GM12878 (cell line): ENCODE data around the gene HSFX4. TPM values are rescaled to one million over a fixed set of nuclear protein-coding genes. Genes with fewer than 3 reads are reported as not detected.

Experiments
- BCL11A ChIP-seq: IDR thresholded peaks from 2 replicates; pipeline ENCODE4 v1.6.1; 2011; ENCODE audit warnings: low read depth, low read length
- CBX3 ChIP-seq: fragments of 200-600 bp; sonication (generic); IDR thresholded peaks from 2 replicates; pipeline ENCODE4 v1.6.1; 2016; ENCODE audit warnings: low read depth, borderline replicate concordance
- CREB1 ChIP-seq: IDR thresholded peaks from 2 replicates; pipeline ENCODE4 v1.6.1; 2012; ENCODE audit warnings: low read depth, mild to moderate bottlenecking, inconsistent platforms
- GABPA ChIP-seq: IDR thresholded peaks from 2 replicates; pipeline ENCODE4 v1.6.1; 2014; ENCODE audit warnings: antibody characterized with exemption, low read depth, mild to moderate bottlenecking, inconsistent platforms
- GATAD2B ChIP-seq: fragments of 450-650 bp; conservative IDR thresholded peaks from 2 replicates; pipeline ENCODE4 v1.6.1; 2017; ENCODE audit warnings: low read depth, mild to moderate bottlenecking, moderate library complexity
- KAT2A ChIP-seq: conservative IDR thresholded peaks from 2 replicates; pipeline ENCODE4 v1.6.1; 2011; ENCODE audit warnings: low read depth, low read length; ENCODE audit not compliant: control insufficient read depth
- MTA2 ChIP-seq: fragments of 450-650 bp; IDR thresholded peaks from 2 replicates; pipeline ENCODE4 v1.6.1; 2016; ENCODE audit warnings: low read depth, mild to moderate bottlenecking, moderate library complexity
- NFIC ChIP-seq: IDR thresholded peaks from 2 replicates; pipeline ENCODE4 v1.6.1; 2012; ENCODE audit warnings: low read depth, mild to moderate bottlenecking, inconsistent platforms, low read length, moderate library complexity
- RFX5 ChIP-seq: IDR thresholded peaks from 2 replicates; pipeline ENCODE4 v1.6.1; 2011; ENCODE audit warnings: low read depth, low read length, improper control_type of control experiment
- SIX5 ChIP-seq: IDR thresholded peaks from 2 replicates; pipeline ENCODE4 v1.6.1; 2011; ENCODE audit warnings: mild to moderate bottlenecking, low read depth, low read length, moderate library complexity; ENCODE audit not compliant: severe bottlenecking
- ZSCAN29 ChIP-seq: fragments of 450-650 bp; IDR thresholded peaks from 2 replicates; pipeline ENCODE4 v1.6.1; 2017; ENCODE audit warnings: mild to moderate bottlenecking, moderate library complexity
- polyA plus RNA-seq, 11 experiments: library from polyadenylated mRNA; depleted of rRNA in 4 of 11; unstranded in 6 of 11; stranded (reverse) in 5 of 11; fragments of >200 nt; fragmentation: Nextera tagmentation in 4 of 11; fragmentation: Illumina TruSeq in 1 of 11; extraction: Ambion mirVana in 4 of 11; extraction: Trizol in 1 of 11; gene quantifications; 1 replicate in 1 of 11; 2 replicates in 10 of 11; pipeline versions ENCODE4 v1.2.1 to v1.2.3, GENCODE V29; 2011 to 2016; ENCODE audit warnings: inconsistent platforms in 2 of 11, missing spikeins in 2 of 11, low read depth in 1 of 11
- total RNA-seq, 4 experiments: library from RNA; depleted of rRNA in 3 of 4; stranded (reverse); fragments of >200 nt in 3 of 4; fragmentation: Illumina TruSeq in 1 of 4; extraction: Trizol in 1 of 4; gene quantifications; 2 replicates each; pipeline versions ENCODE4 v1.2.1 to v1.2.3, GENCODE V29; 2013 to 2021
- TF ChIP-seq, protein P1 (sequence below): IDR thresholded peaks from 2 replicates; pipeline ENCODE4 v1.6.1; 2012; ENCODE audit warnings: mild to moderate bottlenecking, low read depth, low read length

The HSFX4 gene
- total and polyA plus RNA-seq, 10 of the 15 experiments (the other 5 are each of a cell fraction or from before 2014, with no cell fraction given), result 0.11 to 0.24 (median 0.21) TPM; not detected in 6

DNA sequence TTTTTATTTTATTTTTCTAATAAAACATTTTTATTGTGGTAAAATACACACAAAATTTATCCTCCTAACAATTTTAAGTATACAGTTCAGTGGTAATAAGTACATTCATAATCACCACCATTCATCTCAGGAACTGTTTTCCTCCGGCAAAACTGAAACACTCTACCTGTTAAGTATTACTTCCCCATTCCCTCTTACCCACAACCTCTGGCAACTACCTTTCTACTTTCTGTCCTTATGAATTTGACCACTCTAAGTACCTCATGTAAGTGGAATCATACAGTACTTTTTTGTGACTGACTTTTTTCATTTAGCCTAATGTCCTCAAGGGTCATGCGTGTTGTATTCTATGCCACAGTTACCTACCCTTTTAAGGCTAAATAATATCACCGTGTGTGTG lies 21.1 kb upstream of the HSFX4 start (continued):
- TF ChIP-seq RFX5, result no peak
- TF ChIP-seq GATAD2B, result no peak
- TF ChIP-seq, protein P1, sequence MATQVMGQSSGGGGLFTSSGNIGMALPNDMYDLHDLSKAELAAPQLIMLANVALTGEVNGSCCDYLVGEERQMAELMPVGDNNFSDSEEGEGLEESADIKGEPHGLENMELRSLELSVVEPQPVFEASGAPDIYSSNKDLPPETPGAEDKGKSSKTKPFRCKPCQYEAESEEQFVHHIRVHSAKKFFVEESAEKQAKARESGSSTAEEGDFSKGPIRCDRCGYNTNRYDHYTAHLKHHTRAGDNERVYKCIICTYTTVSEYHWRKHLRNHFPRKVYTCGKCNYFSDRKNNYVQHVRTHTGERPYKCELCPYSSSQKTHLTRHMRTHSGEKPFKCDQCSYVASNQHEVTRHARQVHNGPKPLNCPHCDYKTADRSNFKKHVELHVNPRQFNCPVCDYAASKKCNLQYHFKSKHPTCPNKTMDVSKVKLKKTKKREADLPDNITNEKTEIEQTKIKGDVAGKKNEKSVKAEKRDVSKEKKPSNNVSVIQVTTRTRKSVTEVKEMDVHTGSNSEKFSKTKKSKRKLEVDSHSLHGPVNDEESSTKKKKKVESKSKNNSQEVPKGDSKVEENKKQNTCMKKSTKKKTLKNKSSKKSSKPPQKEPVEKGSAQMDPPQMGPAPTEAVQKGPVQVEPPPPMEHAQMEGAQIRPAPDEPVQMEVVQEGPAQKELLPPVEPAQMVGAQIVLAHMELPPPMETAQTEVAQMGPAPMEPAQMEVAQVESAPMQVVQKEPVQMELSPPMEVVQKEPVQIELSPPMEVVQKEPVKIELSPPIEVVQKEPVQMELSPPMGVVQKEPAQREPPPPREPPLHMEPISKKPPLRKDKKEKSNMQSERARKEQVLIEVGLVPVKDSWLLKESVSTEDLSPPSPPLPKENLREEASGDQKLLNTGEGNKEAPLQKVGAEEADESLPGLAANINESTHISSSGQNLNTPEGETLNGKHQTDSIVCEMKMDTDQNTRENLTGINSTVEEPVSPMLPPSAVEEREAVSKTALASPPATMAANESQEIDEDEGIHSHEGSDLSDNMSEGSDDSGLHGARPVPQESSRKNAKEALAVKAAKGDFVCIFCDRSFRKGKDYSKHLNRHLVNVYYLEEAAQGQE, result no peak
- peak; percentile 62; the same call in 1 of the 2 replicates for TF ChIP-seq MTA2
- no peak for TF ChIP-seq CBX3
- TF ChIP-seq ZSCAN29, result no peak
- TF ChIP-seq SIX5, result no peak
- no peak for TF ChIP-seq KAT2A
- TF ChIP-seq NFIC, result 0 out of 2 replicates have a peak, but pooled peaks have one; percentile 22
- TF ChIP-seq CREB1, result no peak
- 0 out of 2 replicates have a peak, but pooled peaks have one; percentile 10 for TF ChIP-seq BCL11A
- no peak for TF ChIP-seq GABPA
